ENCODE measurements around the gene MARCKS. TPM values are rescaled to one million over a fixed set of nuclear protein-coding genes. Genes with fewer than 3 reads are reported as not detected.

Gene MARCKS
- total and polyA plus RNA-seq, 7 experiments from 2014 or later, result 0.05 to 31.6 (median 4.7) TPM; not detected in 2

- ChIA-PET CTCF (no interaction called here), POLR2A (no interaction called here)
- H3K36me3 ChIP-seq (ENCODE audit: control insufficient read depth in 2 of 3, insufficient read depth in 3 of 3, low read length in 3 of 3), result no peaks in the 10 kb centered on the region
- no peak overlapping the region for H3K4me3 ChIP-seq (ENCODE audit: low read length)
- no peak overlapping the region for H3K27ac Mint-ChIP-seq
- no peak overlapping the region for H3K4me3 Mint-ChIP-seq
- no peaks in the 10 kb centered on the region for H3K4me1 Mint-ChIP-seq
- no peaks in the 10 kb centered on the region for H3K9me3 ChIP-seq (ENCODE audit: control insufficient read depth in 2 of 3, low read length in 3 of 3)
- ATAC-seq (no peak), DNase-seq (no peak)
- H3K27me3 Mint-ChIP-seq, result peaks cover 15 to 50% (median 34%) of the 10 kb centered on the region in 5 donors
- H3K27me3 ChIP-seq (ENCODE audit: control insufficient read depth in 2 of 2, insufficient read depth in 2 of 2, low read length in 2 of 2), result peaks cover 0 to 2% of the 10 kb centered on the region in 2 donors
- H3K36me3 Mint-ChIP-seq, result no peaks in the 10 kb centered on the region
- intact Hi-C loops (cut with micrococcal nuclease), result no loop called here
- H3K9me3 Mint-ChIP-seq, result peaks cover 0 to 1% (median 0%) of the 10 kb centered on the region in 11 donors
- no peak overlapping the region for H3K27ac ChIP-seq (ENCODE audit: low read depth, low read length)
- H3K4me1 ChIP-seq (ENCODE audit: control insufficient read depth in 2 of 2, insufficient read depth in 2 of 2, low read length in 2 of 2), result no peaks in the 10 kb centered on the region
Observed at GRCh38 chr6:113881478-113881980, 24.4 kb downstream of the MARCKS start.

GRCh38 chr6:113882336-113883022 is 25.3 kb downstream of the MARCKS start:
- ChIA-PET POLR2A (no interaction called here), CTCF (no interaction called here)
- ATAC-seq (no peak), DNase-seq (no peak)
- intact Hi-C loops (cut with micrococcal nuclease), result no loop called here
- Mint-ChIP-seq H3K4me1 (no peaks in the 10 kb centered on the region), H3K27ac (no peak overlapping the region), H3K4me3 (no peak overlapping the region), H3K36me3 (no peaks in the 10 kb centered on the region), H3K9me3 (peaks cover 0 to 1% (median 0%) of the 10 kb centered on the region in 11 donors), H3K27me3 (peaks cover 15 to 43% (median 30%) of the 10 kb centered on the region in 5 donors)
- Histone ChIP-seq H3K4me1 (ENCODE audit: control insufficient read depth in 2 of 2, insufficient read depth in 2 of 2, low read length in 2 of 2) (no peaks in the 10 kb centered on the region), H3K27ac (ENCODE audit: low read depth, low read length) (no peak overlapping the region), H3K9me3 (ENCODE audit: control insufficient read depth in 2 of 3, low read length in 3 of 3) (no peaks in the 10 kb centered on the region), H3K27me3 (ENCODE audit: control insufficient read depth in 2 of 2, insufficient read depth in 2 of 2, low read length in 2 of 2) (no peaks in the 10 kb centered on the region), H3K36me3 (ENCODE audit: control insufficient read depth in 2 of 3, insufficient read depth in 3 of 3, low read length in 3 of 3) (no peaks in the 10 kb centered on the region), H3K4me3 (ENCODE audit: low read length) (no peak overlapping the region)

GRCh38 chr6:113884011-113884410 is 26.9 kb downstream of the MARCKS start:
- Mint-ChIP-seq H3K36me3 (no peaks in the 10 kb centered on the region), H3K27ac (no peak overlapping the region), H3K9me3 (no peaks in the 10 kb centered on the region), H3K4me1 (no peaks in the 10 kb centered on the region), H3K4me3 (no peak overlapping the region), H3K27me3 (peaks cover 14 to 32% (median 21%) of the 10 kb centered on the region in 5 donors)
- ChIA-PET CTCF (no interaction called here), POLR2A (no interaction called here)
- no peaks in the 10 kb centered on the region for H3K36me3 ChIP-seq (ENCODE audit: control insufficient read depth in 2 of 3, insufficient read depth in 3 of 3, low read length in 3 of 3)
- ATAC-seq, result no peak
- no peaks in the 10 kb centered on the region for H3K9me3 ChIP-seq (ENCODE audit: control insufficient read depth in 2 of 3, low read length in 3 of 3)
- no peaks in the 10 kb centered on the region for H3K4me1 ChIP-seq (ENCODE audit: control insufficient read depth in 2 of 2, insufficient read depth in 2 of 2, low read length in 2 of 2)
- no peak overlapping the region for H3K27ac ChIP-seq (ENCODE audit: low read depth, low read length)
- H3K27me3 ChIP-seq (ENCODE audit: control insufficient read depth in 2 of 2, insufficient read depth in 2 of 2, low read length in 2 of 2), result no peaks in the 10 kb centered on the region
- no peak for DNase-seq
- intact Hi-C loops (cut with micrococcal nuclease), result no loop called here
- no peak overlapping the region for H3K4me3 ChIP-seq (ENCODE audit: low read length)

GRCh38 chr6:113886512-113886911 is 29.4 kb downstream of the MARCKS start:
- no peaks in the 10 kb centered on the region for H3K36me3 Mint-ChIP-seq
- ATAC-seq (no peak), DNase-seq (no peak)
- Histone ChIP-seq H3K27me3 (ENCODE audit: control insufficient read depth in 2 of 2, insufficient read depth in 2 of 2, low read length in 2 of 2) (no peaks in the 10 kb centered on the region), H3K36me3 (ENCODE audit: control insufficient read depth in 2 of 3, insufficient read depth in 3 of 3, low read length in 3 of 3) (no peaks in the 10 kb centered on the region), H3K9me3 (ENCODE audit: control insufficient read depth in 2 of 3, low read length in 3 of 3) (no peaks in the 10 kb centered on the region), H3K27ac (ENCODE audit: low read depth, low read length) (no peak overlapping the region), H3K4me3 (ENCODE audit: low read length) (no peak overlapping the region), H3K4me1 (ENCODE audit: control insufficient read depth in 2 of 2, insufficient read depth in 2 of 2, low read length in 2 of 2) (no peaks in the 10 kb centered on the region)
- intact Hi-C loops (cut with micrococcal nuclease), result no loop called here
- H3K4me3 Mint-ChIP-seq, result no peak overlapping the region
- ChIA-PET POLR2A (no interaction called here), CTCF (interaction anchor here (0.7 to 0.8 kb wide), 2 partner anchors 11 to 55 kb away, joined by 5 read pairs; no protein-coding TSS in a partner anchor)
- H3K9me3 Mint-ChIP-seq, result peaks cover 0 to 5% (median 0%) of the 10 kb centered on the region in 11 donors
- no peaks in the 10 kb centered on the region for H3K4me1 Mint-ChIP-seq
- peaks cover 0 to 15% (median 9%) of the 10 kb centered on the region in 5 donors for H3K27me3 Mint-ChIP-seq
- H3K27ac Mint-ChIP-seq, result no peak overlapping the region

GRCh38 chr6:113888493-113888892 is 31.3 kb downstream of the MARCKS start:
- DNase-seq (no peak), ATAC-seq (no peak)
- H3K27me3 Mint-ChIP-seq, result peaks cover 4 to 11% (median 9%) of the 10 kb centered on the region in 5 donors
- intact Hi-C loops (cut with micrococcal nuclease), result no loop called here
- no peaks in the 10 kb centered on the region for H3K36me3 Mint-ChIP-seq
- H3K36me3 ChIP-seq (ENCODE audit: control insufficient read depth in 2 of 3, insufficient read depth in 3 of 3, low read length in 3 of 3), result no peaks in the 10 kb centered on the region
- no peak overlapping the region for H3K4me3 Mint-ChIP-seq
- H3K4me1 Mint-ChIP-seq, result no peaks in the 10 kb centered on the region
- POLR2A ChIA-PET, result no interaction called here
- no peaks in the 10 kb centered on the region for H3K4me1 ChIP-seq (ENCODE audit: control insufficient read depth in 2 of 2, insufficient read depth in 2 of 2, low read length in 2 of 2)
- H3K9me3 ChIP-seq (ENCODE audit: control insufficient read depth in 2 of 3, low read length in 3 of 3), result no peaks in the 10 kb centered on the region
- no peak overlapping the region for H3K27ac ChIP-seq (ENCODE audit: low read depth, low read length)
- CTCF ChIA-PET, result no interaction called here
- no peak overlapping the region for H3K4me3 ChIP-seq (ENCODE audit: low read length)
- H3K27ac Mint-ChIP-seq, result no peak overlapping the region
- H3K27me3 ChIP-seq (ENCODE audit: control insufficient read depth in 2 of 2, insufficient read depth in 2 of 2, low read length in 2 of 2), result no peaks in the 10 kb centered on the region
- peaks cover 0 to 7% (median 2%) of the 10 kb centered on the region in 11 donors for H3K9me3 Mint-ChIP-seq

GRCh38 chr6:113888956-113889630 is 31.9 kb downstream of the MARCKS start:
- Histone ChIP-seq H3K4me1 (ENCODE audit: control insufficient read depth in 2 of 2, insufficient read depth in 2 of 2, low read length in 2 of 2) (no peaks in the 10 kb centered on the region), H3K27me3 (ENCODE audit: control insufficient read depth in 2 of 2, insufficient read depth in 2 of 2, low read length in 2 of 2) (no peaks in the 10 kb centered on the region), H3K4me3 (ENCODE audit: low read length) (no peak overlapping the region), H3K27ac (ENCODE audit: low read depth, low read length) (no peak overlapping the region), H3K9me3 (ENCODE audit: control insufficient read depth in 2 of 3, low read length in 3 of 3) (no peaks in the 10 kb centered on the region), H3K36me3 (ENCODE audit: control insufficient read depth in 2 of 3, insufficient read depth in 3 of 3, low read length in 3 of 3) (no peaks in the 10 kb centered on the region)
- no peak overlapping the region for H3K27ac Mint-ChIP-seq
- no peaks in the 10 kb centered on the region for H3K4me1 Mint-ChIP-seq
- no peaks in the 10 kb centered on the region for H3K36me3 Mint-ChIP-seq
- H3K4me3 Mint-ChIP-seq, result no peak overlapping the region
- H3K9me3 Mint-ChIP-seq, result peaks cover 0 to 7% (median 2%) of the 10 kb centered on the region in 11 donors
- peaks cover 4 to 15% (median 13%) of the 10 kb centered on the region in 5 donors for H3K27me3 Mint-ChIP-seq
- intact Hi-C loops (cut with micrococcal nuclease), result no loop called here
- no peak for DNase-seq
- ATAC-seq, result no peak
- CTCF ChIA-PET, result no interaction called here
- POLR2A ChIA-PET, result no interaction called here

All from naive thymus-derived CD4-positive, alpha-beta T cell (primary cell).